GM23248 (cell line): Measurements from ENCODE around the gene TNFSF13. TPM values are rescaled to one million over a fixed set of nuclear protein-coding genes. Genes with fewer than 3 reads are reported as not detected.

ENCODE experiments used
- DNase-seq: peaks from one replicate; pipeline ENCODE4 v3.0.0-alpha.2; 2015
- H2AFZ ChIP-seq: fragments of 200-600 bp; sonication (generic); 2 replicates; pipeline ENCODE4 v1.6.1; 2016; ENCODE audit warnings: antibody characterized with exemption
- H3F3A ChIP-seq: fragments of 200-600 bp; sonication (generic); 2 replicates; pipeline ENCODE4 v1.6.1; 2016; ENCODE audit warnings: mild to moderate bottlenecking, antibody characterized with exemption, mixed run types; ENCODE audit not compliant: insufficient read depth
- H3K27ac ChIP-seq: fragments of 200-600 bp; sonication (generic); 2 replicates; pipeline ENCODE4 v1.5.1; 2016; ENCODE audit warnings: mild to moderate bottlenecking
- H3K27me3 ChIP-seq: fragments of 200-600 bp; sonication (generic); replicated peaks from 2 replicates; pipeline ENCODE4 v1.6.1; 2016; ENCODE audit warnings: mild to moderate bottlenecking; ENCODE audit not compliant: insufficient read depth
- H3K36me3 ChIP-seq: fragments of 200-600 bp; sonication (generic); 2 replicates; pipeline ENCODE4 v1.6.1; 2016; ENCODE audit warnings: low read depth, mild to moderate bottlenecking
- H3K4me1 ChIP-seq: fragments of 200-600 bp; sonication (generic); 2 replicates; pipeline ENCODE4 v1.6.1; 2016; ENCODE audit warnings: mild to moderate bottlenecking; ENCODE audit not compliant: insufficient read depth
- H3K4me2 ChIP-seq: fragments of 200-600 bp; sonication (generic); one replicate; pipeline ENCODE4 v1.6.1; 2016; ENCODE audit warnings: mild to moderate bottlenecking; ENCODE audit not compliant: unreplicated experiment
- H3K4me3 ChIP-seq: fragments of 200-600 bp; sonication (generic); 2 replicates; pipeline ENCODE4 v1.5.1; 2016; ENCODE audit warnings: mild to moderate bottlenecking
- H3K79me2 ChIP-seq: fragments of 200-600 bp; sonication (generic); 2 replicates; pipeline ENCODE4 v1.6.1; 2016; ENCODE audit warnings: mild to moderate bottlenecking; ENCODE audit not compliant: insufficient read depth
- H3K9ac ChIP-seq: fragments of 200-600 bp; sonication (generic); 2 replicates; pipeline ENCODE4 v1.6.1; 2016; ENCODE audit warnings: mild to moderate bottlenecking
- H3K9me2 ChIP-seq: fragments of 200-600 bp; sonication (generic); 2 replicates; pipeline ENCODE4 v1.6.1; 2016; ENCODE audit warnings: mixed run types, mild to moderate bottlenecking, moderate library complexity; ENCODE audit not compliant: insufficient read depth
- H3K9me3 ChIP-seq: fragments of 200-600 bp; sonication (generic); one replicate; pipeline ENCODE4 v1.6.1; 2017; ENCODE audit warnings: low read depth
- H4K20me1 ChIP-seq: fragments of 200-600 bp; sonication (generic); 2 replicates; pipeline ENCODE4 v1.6.0; 2016; ENCODE audit not compliant: insufficient read depth
- EZH2 ChIP-seq: fragments of 200-600 bp; sonication (generic); IDR thresholded peaks from 2 replicates; pipeline ENCODE4 v1.6.1; 2018; ENCODE audit warnings: antibody characterized with exemption, mild to moderate bottlenecking; ENCODE audit not compliant: insufficient read depth, poor library complexity, severe bottlenecking
- EZH2phosphoT487 ChIP-seq: fragments of 200-600 bp; sonication (generic); IDR thresholded peaks from 2 replicates; pipeline ENCODE4 v1.6.1; 2018; ENCODE audit warnings: antibody characterized with exemption, moderate library complexity, mild to moderate bottlenecking, low read depth; ENCODE audit not compliant: insufficient read depth
- WGBS, 2 experiments: methylation state at CpG; one replicate each; pipeline ENCODE4 v1.1.6; 2015 to 2017; ENCODE audit warnings: low lambda C conversion rate in 2 of 2, low coverage in 1 of 2; ENCODE audit errors: missing lambda C conversion rate in 2 of 2; 5-methylcytosine and 5-hydroxymethylcytosine counted together
- in situ Hi-C: fragments of 300-500 bp; cut with MboI; formaldehyde crosslinking; loops from 2 replicates; pipeline ENCODE4 v1.15.0; 2020
- polyA plus RNA-seq: library from polyadenylated mRNA; unstranded; fragments of >200 nt; fragmentation: Nextera tagmentation; extraction: Ambion mirVana; gene quantifications from 2 replicates; pipeline ENCODE4 v1.2.1, GENCODE V29; 2016
- total RNA-seq: library from RNA; depleted of rRNA; stranded (reverse); fragments of >200 nt; shearing (Covaris generic); gene quantifications from 2 replicates; pipeline ENCODE4 v1.2.3, GENCODE V29; 2014

Gene TNFSF13
- total and polyA plus RNA-seq, 2 experiments from 2014 or later: 1.4 TPM; not detected in 1

GRCh38 chr17:7579834-7580603, 21.5 kb downstream of the TNFSF13 start:
- DNase-seq: no peak
- peak overlapping the region; percentile 48 for H3K4me3 ChIP-seq
- H4K20me1 ChIP-seq: peaks cover 21% of the 10 kb centered on the region
- H3F3A ChIP-seq: peaks cover 51% of the 10 kb centered on the region
- H3K4me1 ChIP-seq: peaks cover 52% of the 10 kb centered on the region
- in situ Hi-C loops: no loop called here
- no peaks in the 10 kb centered on the region for H3K27me3 ChIP-seq
- H3K79me2 ChIP-seq: peaks cover 75% of the 10 kb centered on the region
- H3K9ac ChIP-seq: peak overlapping the region; percentile 80
- H3K27ac ChIP-seq: peak overlapping the region; percentile 96
- H3K36me3 ChIP-seq: peaks cover 35% of the 10 kb centered on the region
- no peak overlapping the region for H2AFZ ChIP-seq
- no peaks in the 10 kb centered on the region for H3K9me3 ChIP-seq
- peak overlapping the region; percentile 55 for H3K4me2 ChIP-seq
- 75 to 86% methylated on average over 11 to 12 of the region's 12 CpGs for WGBS, 2 experiments
- no peaks in the 10 kb centered on the region for H3K9me2 ChIP-seq
- TF ChIP-seq EZH2 (no peak), EZH2phosphoT487 (no peak)

DNA sequence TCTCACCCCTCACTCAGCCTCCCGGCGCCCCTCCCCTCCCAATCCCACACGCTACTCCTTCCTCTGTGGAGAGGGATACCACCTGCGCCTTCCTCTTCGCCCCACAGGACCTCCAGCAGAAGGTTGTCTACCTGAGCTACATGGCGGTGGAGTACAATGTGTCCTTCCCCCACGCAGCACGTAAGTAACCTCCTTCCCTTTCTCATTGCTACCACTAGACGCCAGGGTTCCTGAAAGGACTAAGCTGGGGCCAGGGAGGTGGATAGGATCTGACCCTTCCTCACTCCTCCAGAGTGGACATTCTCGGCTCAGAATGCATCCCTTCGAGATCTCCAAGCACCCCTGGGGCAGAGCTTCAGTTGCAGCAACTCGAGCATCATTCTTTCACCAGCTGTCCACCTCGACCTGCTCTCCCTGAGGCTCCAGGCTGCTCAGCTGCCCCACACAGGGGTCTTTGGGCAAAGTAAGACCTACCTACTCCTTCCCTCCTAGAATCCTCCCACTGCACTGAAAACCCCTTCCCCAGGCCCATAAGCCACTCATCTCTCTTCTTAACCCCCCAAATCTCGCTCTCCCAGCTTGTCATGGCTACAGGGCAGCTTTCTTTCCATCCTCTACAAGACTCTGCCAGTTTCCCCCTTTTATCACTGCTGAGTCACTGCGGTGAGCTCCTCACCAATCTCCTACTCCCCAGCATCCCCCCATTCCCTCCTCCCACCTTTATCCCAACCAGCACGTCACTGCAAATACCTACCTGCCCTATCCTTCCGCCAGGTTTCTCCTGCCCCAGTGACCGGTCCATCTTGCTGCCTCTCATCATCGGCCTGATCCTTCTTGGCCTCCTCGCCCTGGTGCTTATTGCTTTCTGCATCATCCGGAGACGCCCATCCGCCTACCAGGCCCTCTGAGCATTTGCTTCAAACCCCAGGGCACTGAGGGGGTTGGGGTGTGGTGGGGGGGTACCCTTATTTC, 22.3 kb downstream of the TNFSF13 start:
- Histone ChIP-seq H3K4me1 (peaks cover 44% of the 10 kb centered on the region), H4K20me1 (peaks cover 12% of the 10 kb centered on the region), H3K27ac (peak overlapping the region; percentile 8; the same call in 1 of the 2 replicates), H3K4me3 (no peak overlapping the region), H3K36me3 (peaks cover 26% of the 10 kb centered on the region), H3K9ac (no peak overlapping the region; the same call in 1 of the 2 replicates), H3K79me2 (peaks cover 75% of the 10 kb centered on the region), H3K9me3 (no peaks in the 10 kb centered on the region), H3K27me3 (no peaks in the 10 kb centered on the region), H3K9me2 (no peaks in the 10 kb centered on the region), H2AFZ (no peak overlapping the region), H3K4me2 (no peak overlapping the region), H3F3A (peaks cover 50% of the 10 kb centered on the region)
- in situ Hi-C loops: no loop called here
- no peak for TF ChIP-seq EZH2
- TF ChIP-seq EZH2phosphoT487: no peak
- DNase-seq: no peak
- 80% methylated on average over 23 of the region's 23 CpGs for WGBS, 2 experiments

- DNase-seq: no peak
- H2AFZ ChIP-seq: peak overlapping the region; percentile 69; the same call in 1 of the 2 replicates
- peaks cover 48% of the 10 kb centered on the region for H3F3A ChIP-seq
- no peak for TF ChIP-seq EZH2
- no peak for TF ChIP-seq EZH2phosphoT487
- no peaks in the 10 kb centered on the region for H3K27me3 ChIP-seq
- peaks cover 47% of the 10 kb centered on the region for H3K4me1 ChIP-seq
- no peaks in the 10 kb centered on the region for H3K9me2 ChIP-seq
- H3K36me3 ChIP-seq: peaks cover 10% of the 10 kb centered on the region
- H3K4me2 ChIP-seq: peak overlapping the region; percentile 86
- H3K9me3 ChIP-seq: no peaks in the 10 kb centered on the region
- H3K4me3 ChIP-seq: peak overlapping the region; percentile 80
- H3K79me2 ChIP-seq: peaks cover 59% of the 10 kb centered on the region
- in situ Hi-C loops: no loop called here
- H3K9ac ChIP-seq: peak overlapping the region; percentile 88
- H3K27ac ChIP-seq: peak overlapping the region; percentile 88
- 91 to 94% methylated on average over 32 to 34 of the region's 36 CpGs for WGBS, 2 experiments
- H4K20me1 ChIP-seq: peaks cover 1% of the 10 kb centered on the region; the same call in 1 of the 2 replicates
These were observed 24.1 kb downstream of the TNFSF13 start for GRCh38 chr17:7582396-7583252.
